HG03196 (cell line): ENCODE measurements around the gene SLC17A7.
"Not testable (repeated sequence)": the region's sequence is repeated elsewhere in the genome, so short reads cannot be mapped to it uniquely, and the experiment has no call there.

Source experiments
- ATAC-seq: cut with Tn5 transposase; IDR thresholded peaks from one replicate; pipeline ENCODE4 v1.9.1; 2021; ENCODE audit not compliant: unreplicated experiment

SLC17A7 gene

GRCh38 chr19:49445997-49446396 is 4.7 kb upstream of the SLC17A7 start:
- no peak for ATAC-seq

GRCh38 chr19:49444100-49444700 is 2.9 kb upstream of the SLC17A7 start:
- ATAC-seq = not testable (repeated sequence)

- ATAC-seq = peak; percentile 76
Observed at GRCh38 chr19:49443366-49444099, 2.2 kb upstream of the SLC17A7 start.

GRCh38 chr19:49442771-49443365 is 1.5 kb upstream of the SLC17A7 start:
- ATAC-seq = peak; percentile 17

GRCh38 chr19:49442354-49442753 is 1.0 kb upstream of the SLC17A7 start:
- ATAC-seq = no peak

- ATAC-seq = no peak
Observed at GRCh38 chr19:49441960-49442350, 628 bp upstream of the SLC17A7 start.

GRCh38 chr19:49440439-49441209 is 703 bp downstream of the SLC17A7 start:
- ATAC-seq = no peak

- no peak for ATAC-seq
Observed at GRCh38 chr19:49439836-49440235, 1.5 kb downstream of the SLC17A7 start.

GRCh38 chr19:49438261-49438660 is 3.1 kb downstream of the SLC17A7 start:
- ATAC-seq = no peak

- ATAC-seq = no peak
Observed at GRCh38 chr19:49437231-49437630, 4.1 kb downstream of the SLC17A7 start.

- ATAC-seq = no peak
Observed at GRCh38 chr19:49436381-49437017, 4.8 kb downstream of the SLC17A7 start.

- ATAC-seq = no peak
Observed at GRCh38 chr19:49435670-49436069, 5.7 kb downstream of the SLC17A7 start.

- no peak for ATAC-seq
Observed at GRCh38 chr19:49434907-49435583, 6.3 kb downstream of the SLC17A7 start.

GRCh38 chr19:49433240-49433901 is 8.0 kb downstream of the SLC17A7 start:
- ATAC-seq = no peak

GRCh38 chr19:49432141-49433073 is 8.9 kb downstream of the SLC17A7 start:
- ATAC-seq = no peak

- no peak for ATAC-seq
Observed at GRCh38 chr19:49431330-49431749, 10.0 kb downstream of the SLC17A7 start.

- no peak for ATAC-seq
Observed at GRCh38 chr19:49430678-49431329, 10.5 kb downstream of the SLC17A7 start.

- ATAC-seq = no peak
Observed at GRCh38 chr19:49430172-49430677, 11.1 kb downstream of the SLC17A7 start.
